DMS79 treated with DMSO at 0.1 percent for 48 hours (cell line): ENCODE data around the gene STRAP.

Experiments used
- DNase-seq: peaks from one replicate; lab custom pipeline; 2025; lab: John Stamatoyannopoulos, UW

The STRAP gene, protein sequence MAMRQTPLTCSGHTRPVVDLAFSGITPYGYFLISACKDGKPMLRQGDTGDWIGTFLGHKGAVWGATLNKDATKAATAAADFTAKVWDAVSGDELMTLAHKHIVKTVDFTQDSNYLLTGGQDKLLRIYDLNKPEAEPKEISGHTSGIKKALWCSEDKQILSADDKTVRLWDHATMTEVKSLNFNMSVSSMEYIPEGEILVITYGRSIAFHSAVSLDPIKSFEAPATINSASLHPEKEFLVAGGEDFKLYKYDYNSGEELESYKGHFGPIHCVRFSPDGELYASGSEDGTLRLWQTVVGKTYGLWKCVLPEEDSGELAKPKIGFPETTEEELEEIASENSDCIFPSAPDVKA

DNA sequence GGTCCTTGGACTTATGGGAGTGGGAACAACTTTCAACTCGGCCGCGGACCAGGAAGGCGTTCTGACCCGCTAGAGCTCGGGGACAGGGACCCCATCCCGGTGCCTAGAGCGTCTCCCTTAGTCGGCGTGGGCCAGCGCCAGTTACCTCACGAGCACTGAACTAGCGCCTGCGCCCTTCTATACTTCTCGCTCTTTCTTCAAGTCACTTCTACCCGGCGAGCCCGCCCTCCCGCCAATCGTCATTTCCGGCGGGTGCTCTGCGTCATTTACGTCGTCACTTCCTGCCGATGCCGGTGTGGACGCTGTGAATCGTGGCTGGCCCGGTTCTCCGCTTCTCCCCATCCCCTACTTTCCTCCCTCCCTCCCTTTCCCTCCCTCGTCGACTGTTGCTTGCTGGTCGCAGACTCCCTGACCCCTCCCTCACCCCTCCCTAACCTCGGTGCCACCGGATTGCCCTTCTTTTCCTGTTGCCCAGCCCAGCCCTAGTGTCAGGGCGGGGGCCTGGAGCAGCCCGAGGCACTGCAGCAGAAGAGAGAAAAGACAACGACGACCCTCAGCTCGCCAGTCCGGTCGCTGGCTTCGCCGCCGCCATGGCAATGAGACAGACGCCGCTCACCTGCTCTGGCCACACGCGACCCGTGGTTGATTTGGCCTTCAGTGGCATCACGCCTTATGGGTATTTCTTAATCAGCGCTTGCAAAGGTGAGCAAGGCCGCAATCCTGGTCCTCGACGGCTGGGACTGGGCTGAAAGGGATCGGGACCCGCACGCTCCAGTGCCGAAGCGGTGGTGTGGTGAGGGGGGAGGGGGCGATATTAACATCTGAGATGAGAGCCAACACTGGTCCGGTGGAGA lies at the start of gene STRAP:
STRAP (plus strand) TSS at position 270 of the 854 bp plus-strand sequence; CDS start at position 591, 321 bp downstream.
- DNase-seq: peak; percentile 98

- DNase-seq: no peak
Observed at GRCh38 chr12:15834575-15834974, 47.6 kb upstream of the STRAP start.

GRCh38 chr12:15837141-15837790 lies 44.9 kb upstream of the STRAP start:
- DNase-seq: no peak

DNA sequence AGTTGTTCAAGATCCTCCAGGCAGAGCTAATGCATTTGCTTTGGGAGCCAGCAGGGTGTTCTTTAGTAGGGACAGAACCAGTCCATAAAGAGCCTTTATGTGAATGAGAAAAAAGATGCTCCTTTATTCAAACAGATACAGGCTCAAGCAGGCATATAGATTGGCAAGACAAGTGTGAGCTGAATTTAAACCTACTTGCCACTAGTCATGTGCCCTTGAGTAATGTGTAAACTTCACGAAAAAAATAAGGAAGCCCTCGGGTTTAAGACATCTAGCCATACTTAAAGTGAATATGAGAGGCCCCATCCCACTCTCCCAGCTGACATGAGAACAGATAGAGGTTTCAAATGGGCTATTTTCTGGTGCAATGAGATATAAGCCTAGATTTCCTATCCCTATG lies 43.1 kb upstream of the STRAP start:
- DNase-seq: no peak

- DNase-seq: no peak
Observed at GRCh38 chr12:15839682-15840081, 42.5 kb upstream of the STRAP start.

GRCh38 chr12:15842108-15842507 lies 40.1 kb upstream of the STRAP start:
- DNase-seq: no peak

DNA sequence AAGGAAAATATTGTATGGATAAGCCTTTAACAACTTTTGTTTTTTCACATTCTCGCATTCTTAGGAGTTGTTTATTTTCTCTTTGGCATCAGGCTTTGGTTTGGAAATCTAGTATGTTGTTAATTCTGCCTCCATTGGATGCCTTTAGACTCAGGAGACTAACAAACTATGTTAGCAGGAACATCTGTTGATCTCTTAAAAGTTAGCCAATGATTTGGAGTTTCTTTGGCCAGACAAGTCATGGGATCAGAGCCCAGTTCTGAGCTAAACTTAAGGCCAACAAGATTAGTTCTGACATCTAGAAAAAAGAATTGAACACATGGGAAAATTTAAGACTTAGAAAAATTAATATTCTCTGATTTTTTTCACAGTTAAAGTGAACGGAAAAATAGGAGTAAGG lies 35.3 kb upstream of the STRAP start:
- no peak for DNase-seq

GRCh38 chr12:15848606-15849005 lies 33.6 kb upstream of the STRAP start:
- DNase-seq: no peak

GRCh38 chr12:15851045-15851620 lies 31.1 kb upstream of the STRAP start:
- no peak for DNase-seq

GRCh38 chr12:15851919-15852318 lies 30.3 kb upstream of the STRAP start:
- DNase-seq: no peak

GRCh38 chr12:15852383-15852782 lies 29.8 kb upstream of the STRAP start:
- DNase-seq: no peak

GRCh38 chr12:15853877-15854276 lies 28.3 kb upstream of the STRAP start:
- no peak for DNase-seq

DNA sequence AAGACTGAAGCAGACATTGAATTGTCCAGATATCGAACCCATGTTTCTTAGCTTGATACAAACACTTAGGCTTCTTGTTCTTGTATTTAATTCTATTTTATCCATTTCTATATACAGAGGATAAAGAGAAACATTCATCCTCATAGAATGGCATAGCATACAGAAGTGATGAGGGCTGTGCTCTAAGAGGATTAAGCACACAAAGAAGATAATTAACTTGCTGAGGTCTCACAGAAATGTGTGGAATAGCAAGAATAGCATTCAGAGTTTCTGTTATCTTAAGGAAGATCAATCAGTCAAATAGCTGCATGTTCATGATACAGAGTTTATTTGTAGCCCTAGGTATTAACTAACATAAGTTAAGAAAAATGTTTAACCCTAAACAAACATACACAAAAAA lies 27.3 kb upstream of the STRAP start:
- DNase-seq: no peak

DNA sequence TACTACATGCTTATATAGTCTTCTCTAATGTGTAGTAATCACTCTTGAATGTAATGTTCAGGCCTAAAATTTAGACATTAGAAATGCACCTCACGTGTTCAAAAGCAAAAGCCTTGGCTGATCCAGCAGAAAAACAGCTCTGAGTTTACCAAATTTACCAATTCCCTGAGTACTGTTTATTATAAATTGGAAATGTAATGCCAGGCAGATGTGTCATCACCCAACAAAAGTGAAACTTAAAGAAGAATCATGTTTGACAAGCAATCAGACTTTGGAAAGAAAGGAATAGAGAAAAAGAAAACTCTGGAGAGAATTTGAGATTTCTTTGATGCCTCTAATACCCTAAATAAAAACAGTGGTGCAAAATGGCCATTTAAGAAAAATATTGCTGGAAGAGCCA lies 26.5 kb upstream of the STRAP start:
- DNase-seq: no peak

GRCh38 chr12:15856097-15856982 lies 25.8 kb upstream of the STRAP start:
- peak; percentile 51 for DNase-seq

- DNase-seq: no peak
Observed at GRCh38 chr12:15858353-15858752, 23.8 kb upstream of the STRAP start.

GRCh38 chr12:15859116-15859515 lies 23.1 kb upstream of the STRAP start:
- DNase-seq: no peak

- no peak for DNase-seq
Observed at GRCh38 chr12:15861404-15861803, 20.8 kb upstream of the STRAP start.

GRCh38 chr12:15862840-15863239 lies 19.3 kb upstream of the STRAP start:
- no peak for DNase-seq

- DNase-seq: no peak
Observed at GRCh38 chr12:15863372-15863771, 18.8 kb upstream of the STRAP start.

DNA sequence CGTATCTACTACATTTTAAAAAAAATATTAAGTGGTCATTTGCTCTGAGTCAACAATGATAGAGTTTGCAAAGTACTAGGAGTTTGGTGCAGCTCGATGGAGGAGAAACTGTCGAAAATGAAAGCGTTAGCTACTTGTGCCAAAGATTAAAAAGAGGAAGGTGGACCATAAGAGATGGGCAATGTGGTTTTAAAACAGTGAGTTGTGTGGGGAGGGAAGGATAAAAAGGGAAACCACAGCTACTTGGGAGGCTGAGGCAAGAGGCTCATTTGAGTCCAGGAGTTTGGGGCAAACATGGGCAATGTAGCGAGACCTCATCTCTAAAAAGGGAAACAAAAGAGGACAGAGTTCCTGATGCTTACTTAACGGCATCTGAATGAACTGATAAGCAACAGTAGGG lies 18.2 kb upstream of the STRAP start:
- no peak for DNase-seq
